Endothelial cell of coronary artery (primary cell): ENCODE results near the gene NCKIPSD. TPM values are rescaled to one million over a fixed set of nuclear protein-coding genes. Genes with fewer than 3 reads are reported as not detected.

ENCODE experiments used
- total RNA-seq: library from RNA; depleted of rRNA; stranded (reverse); fragments of >200 nt; gene quantifications from 2 replicates; pipeline ENCODE4 v1.2.3, GENCODE V29; 2014

NCKIPSD gene
- 4.7 and 6.9 TPM in 2 replicates for total RNA-seq

GRCh38 chr3:48685603-48686511, at the start of gene NCKIPSD:
NCKIPSD (minus strand) TSS chr3:48685915; CDS start chr3:48685807, 108 bp downstream.

GRCh38 chr3:48716982-48717746, 31.4 kb upstream of the NCKIPSD start, which contains the start of gene IP6K2:
IP6K2 (minus strand) TSS chr3:48717221; CDS start chr3:48695291, 21,930 bp downstream.

GRCh38 chr3:48662753-48663488, 22.8 kb downstream of the NCKIPSD start, which contains the start of gene CELSR3:
CELSR3 (minus strand) TSS chr3:48662886; CDS start chr3:48662634, 252 bp downstream.

GRCh38 chr3:48635222-48636021, 50.3 kb downstream of the NCKIPSD start, which contains the start of gene SLC26A6:
SLC26A6 (minus strand) TSS chr3:48635461; CDS start chr3:48635393, 68 bp downstream.

Other genes starting within 250 kb of the NCKIPSD start
- gene CCDC51, start 245.8 kb downstream of the NCKIPSD start, total RNA-seq, result 14.2 and 18.4 TPM in 2 replicates
- 350 and 477 TPM in 2 replicates for gene TMA7, start 245.7 kb downstream of the NCKIPSD start, total RNA-seq
- gene ATRIP, start 239.2 kb downstream of the NCKIPSD start, total RNA-seq, result 6.6 and 7.6 TPM in 2 replicates
- 118 and 125 TPM in 2 replicates for gene SHISA5, start 181.7 kb downstream of the NCKIPSD start, total RNA-seq
- 1.4 and 6.6 TPM in 2 replicates for gene PFKFB4, start 129.1 kb downstream of the NCKIPSD start, total RNA-seq
- gene UCN2, start 122.1 kb downstream of the NCKIPSD start, total RNA-seq, result 0.09 TPM in 1 of 2 replicates, not detected in the other
- gene COL7A1, start 90.6 kb downstream of the NCKIPSD start, total RNA-seq, result 0.18 and 1.4 TPM in 2 replicates
- gene UQCRC1, start 76.3 kb downstream of the NCKIPSD start, total RNA-seq, result 300 and 343 TPM in 2 replicates
- not detected in 2 replicates for gene TMEM89, start 64.1 kb downstream of the NCKIPSD start, total RNA-seq
- gene SLC26A6, start 50.5 kb downstream of the NCKIPSD start, total RNA-seq, result 10.6 and 23.9 TPM in 2 replicates
- 0.18 and 0.47 TPM in 2 replicates for gene CELSR3, start 23.0 kb downstream of the NCKIPSD start, total RNA-seq
- gene IP6K2, start 31.3 kb upstream of the NCKIPSD start, total RNA-seq, result 55.1 and 57.7 TPM in 2 replicates
- 34.9 and 40.2 TPM in 2 replicates for gene PRKAR2A, start 162.0 kb upstream of the NCKIPSD start, total RNA-seq
- 26.2 and 30.3 TPM in 2 replicates for gene SLC25A20, start 213.0 kb upstream of the NCKIPSD start, total RNA-seq
- gene ARIH2, start 232.9 kb upstream of the NCKIPSD start, total RNA-seq, result 54.9 and 71.1 TPM in 2 replicates